Neural progenitor cell (in vitro differentiated cells): Measurements from ENCODE around the gene IDI2.

ENCODE experiments used
- EZH2 ChIP-seq: fragments of 200-600 bp; sonication (generic); IDR thresholded peaks from 2 replicates; pipeline ENCODE4 v1.6.1; 2017; ENCODE audit warnings: antibody characterized with exemption, mild to moderate bottlenecking, moderate library complexity
- EZH2phosphoT487 ChIP-seq: fragments of 200-600 bp; sonication (generic); IDR thresholded peaks from 2 replicates; pipeline ENCODE4 v1.6.1; 2017; ENCODE audit warnings: antibody characterized with exemption
- TF ChIP-seq, protein P1 (sequence below): fragments of 200-600 bp; sonication (generic); IDR thresholded peaks from 2 replicates; pipeline ENCODE4 v1.5.1; 2017; ENCODE audit warnings: antibody characterized with exemption, mild to moderate bottlenecking

- TF ChIP-seq, protein P1, sequence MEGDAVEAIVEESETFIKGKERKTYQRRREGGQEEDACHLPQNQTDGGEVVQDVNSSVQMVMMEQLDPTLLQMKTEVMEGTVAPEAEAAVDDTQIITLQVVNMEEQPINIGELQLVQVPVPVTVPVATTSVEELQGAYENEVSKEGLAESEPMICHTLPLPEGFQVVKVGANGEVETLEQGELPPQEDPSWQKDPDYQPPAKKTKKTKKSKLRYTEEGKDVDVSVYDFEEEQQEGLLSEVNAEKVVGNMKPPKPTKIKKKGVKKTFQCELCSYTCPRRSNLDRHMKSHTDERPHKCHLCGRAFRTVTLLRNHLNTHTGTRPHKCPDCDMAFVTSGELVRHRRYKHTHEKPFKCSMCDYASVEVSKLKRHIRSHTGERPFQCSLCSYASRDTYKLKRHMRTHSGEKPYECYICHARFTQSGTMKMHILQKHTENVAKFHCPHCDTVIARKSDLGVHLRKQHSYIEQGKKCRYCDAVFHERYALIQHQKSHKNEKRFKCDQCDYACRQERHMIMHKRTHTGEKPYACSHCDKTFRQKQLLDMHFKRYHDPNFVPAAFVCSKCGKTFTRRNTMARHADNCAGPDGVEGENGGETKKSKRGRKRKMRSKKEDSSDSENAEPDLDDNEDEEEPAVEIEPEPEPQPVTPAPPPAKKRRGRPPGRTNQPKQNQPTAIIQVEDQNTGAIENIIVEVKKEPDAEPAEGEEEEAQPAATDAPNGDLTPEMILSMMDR, result peak; percentile 47
- peak; percentile 45 for TF ChIP-seq EZH2
- TF ChIP-seq EZH2phosphoT487, result no peak
Observed at GRCh38 chr10:987870-988666, 37.6 kb downstream of the IDI2 start, which contains the start of gene GTPBP4.
